ENCODE data around the gene WDR18.
A peak's percentile ranks its signal among the peaks of the same experiment; 100 is the strongest.

Gene WDR18

GRCh38 chr19:1008268-1009040, 24.3 kb downstream of the WDR18 start:
- no peak for DNase-seq

GRCh38 chr19:1009041-1009980, 25.2 kb downstream of the WDR18 start:
- DNase-seq, result no peak

GRCh38 chr19:1009981-1010538, 25.9 kb downstream of the WDR18 start:
- DNase-seq, result no peak

GRCh38 chr19:1010586-1011510, 26.7 kb downstream of the WDR18 start:
- DNase-seq, result no peak

GRCh38 chr19:1011831-1012333, 27.7 kb downstream of the WDR18 start:
- DNase-seq, result no peak

- DNase-seq, result no peak
Observed at GRCh38 chr19:1012334-1012733, 28.2 kb downstream of the WDR18 start.

- DNase-seq, result no peak
Observed at GRCh38 chr19:1013218-1013617, 29.1 kb downstream of the WDR18 start.

GRCh38 chr19:1014161-1015060, 30.3 kb downstream of the WDR18 start:
- DNase-seq, result no peak

GRCh38 chr19:1015061-1015781, 31.1 kb downstream of the WDR18 start:
- DNase-seq, result no peak

- DNase-seq, result no peak
Observed at GRCh38 chr19:1015782-1016646, 31.9 kb downstream of the WDR18 start.

- no peak for DNase-seq
Observed at GRCh38 chr19:1016647-1017114, 32.5 kb downstream of the WDR18 start.

GRCh38 chr19:1017115-1017905, 33.2 kb downstream of the WDR18 start:
- DNase-seq, result no peak

- no peak for DNase-seq
Observed at GRCh38 chr19:1017906-1018305, 33.8 kb downstream of the WDR18 start.

- DNase-seq, result no peak
Observed at GRCh38 chr19:1018393-1018792, 34.2 kb downstream of the WDR18 start.

GRCh38 chr19:1018932-1019615, 34.9 kb downstream of the WDR18 start:
- no peak for DNase-seq

- no peak for DNase-seq
Observed at GRCh38 chr19:1019616-1019961, 35.4 kb downstream of the WDR18 start.

- peak in 2 of 5 donors; percentile 41 to 45 for DNase-seq
Observed at GRCh38 chr19:1019980-1020867, 36.1 kb downstream of the WDR18 start.
